Renal cortical epithelial cell (primary cell): Measurements from ENCODE around the gene ZNF705A. TPM values are rescaled to one million over a fixed set of nuclear protein-coding genes. Genes with fewer than 3 reads are reported as not detected.
"Not testable (repeated sequence)": the region's sequence is repeated elsewhere in the genome, so short reads cannot be mapped to it uniquely, and the experiment has no call there.

ENCODE experiments used
- DNase-seq: peaks from one replicate; pipeline ENCODE4 v3.0.0-alpha.2; 2011; ENCODE audit warnings: low read depth
- total RNA-seq: library from RNA; depleted of rRNA; stranded (reverse); fragments of >200 nt; gene quantifications from 2 replicates; pipeline ENCODE4 v1.2.3, GENCODE V29; 2014

Gene ZNF705A
- under 0.01 TPM in 1 of 2 replicates, not detected in the other for total RNA-seq

DNA sequence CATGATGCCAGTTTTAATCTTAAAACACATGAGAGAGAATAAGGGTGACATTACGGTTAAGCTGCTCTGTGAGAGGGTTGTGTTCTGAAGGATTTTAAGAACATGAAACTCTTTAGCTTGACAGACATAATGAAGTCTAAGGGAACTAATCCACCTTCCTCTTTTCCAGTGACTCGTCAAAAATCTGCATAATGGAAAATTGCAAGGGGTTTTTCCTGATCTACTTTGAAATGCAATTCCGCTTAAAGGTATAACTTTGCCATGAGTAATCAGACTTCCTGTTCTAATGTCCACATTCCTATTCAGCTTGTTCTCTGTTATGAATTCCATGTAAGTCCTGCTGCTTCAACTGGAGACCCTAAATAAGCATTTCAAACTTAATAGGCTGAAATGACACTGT is at the start of gene ZNF705A:
ZNF705A (plus strand) TSS at position 171 of the 400 bp plus-strand sequence. CDS start 15,611 bp downstream, outside the sequence.
- DNase-seq, result peak; percentile 98

DNA sequence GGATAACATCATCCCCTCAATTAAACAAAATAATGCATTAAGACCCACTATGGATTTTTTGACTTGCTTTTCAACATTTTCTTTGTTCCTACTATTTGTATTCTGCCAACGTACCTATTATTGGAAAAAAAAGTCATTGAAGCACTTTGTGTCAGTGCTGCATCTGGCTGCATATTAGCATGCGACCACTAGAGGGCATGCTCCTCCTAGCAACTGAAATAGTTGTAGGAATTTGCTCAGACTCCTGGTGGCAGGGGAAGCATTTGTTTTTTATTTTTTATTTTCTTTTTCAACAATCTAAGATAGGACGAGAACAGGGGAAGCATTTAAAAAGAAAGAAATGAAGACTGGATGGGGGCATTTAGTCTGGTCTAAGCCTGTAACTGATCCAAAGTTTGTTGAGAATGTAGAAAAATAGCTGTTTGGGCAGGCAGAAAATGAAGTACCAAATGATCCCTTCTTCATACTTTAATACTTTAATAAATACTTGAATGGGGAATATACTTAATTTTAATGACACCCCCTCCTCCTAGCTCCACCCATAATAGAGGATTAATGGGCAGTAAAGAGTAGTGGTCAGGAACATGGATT is 47.9 kb upstream of the ZNF705A start:
- peak; percentile 74 for DNase-seq

DNA sequence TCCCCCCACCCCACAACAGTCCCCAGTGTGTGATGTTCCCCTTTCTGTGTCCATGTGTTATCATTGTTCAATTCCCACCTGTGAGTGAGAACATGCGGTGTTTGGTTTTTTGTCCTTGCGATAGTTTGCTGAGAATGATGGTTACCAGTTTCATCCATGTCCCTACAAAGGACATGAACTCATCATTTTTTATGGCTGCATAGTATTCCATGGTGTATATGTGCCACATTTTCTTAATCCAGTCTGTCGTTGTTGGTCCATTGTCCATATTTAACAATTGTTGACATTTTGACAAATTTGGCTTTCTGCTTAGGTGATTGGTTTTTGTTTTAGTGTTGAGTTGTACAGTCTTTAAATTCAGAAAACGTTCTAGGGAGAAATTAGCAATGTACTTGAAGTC is 43.7 kb upstream of the ZNF705A start:
- not testable (repeated sequence) for DNase-seq

DNA sequence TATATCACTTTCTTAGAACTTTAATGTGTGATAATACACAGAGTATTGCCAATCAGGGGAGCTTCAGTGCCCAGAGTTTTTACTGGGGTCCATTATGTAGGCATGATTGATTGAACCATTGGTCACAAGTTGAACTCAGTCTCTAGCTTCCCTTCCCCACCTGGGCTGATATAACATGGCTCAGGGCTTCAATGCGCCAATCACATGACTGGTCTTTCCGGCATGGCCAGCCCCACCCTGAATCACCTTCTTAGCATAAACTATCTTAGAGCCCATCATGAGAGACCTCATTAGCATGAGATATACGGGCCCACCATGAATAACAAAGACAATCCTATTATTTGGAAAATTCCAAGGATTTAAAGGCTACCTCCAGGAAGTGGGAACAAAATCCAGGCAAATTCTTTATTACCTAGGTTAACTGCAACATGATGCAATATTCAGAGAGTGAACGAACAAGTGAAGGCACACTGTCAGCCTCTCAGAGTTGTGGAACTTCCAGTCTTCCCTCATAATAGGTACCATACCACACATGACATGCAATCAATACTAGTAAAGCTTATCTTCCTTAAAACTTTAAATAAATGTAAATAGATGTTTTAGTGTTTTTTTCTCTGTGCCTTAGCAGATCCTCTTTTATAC is 36.6 kb upstream of the ZNF705A start:
- no peak for DNase-seq

DNA sequence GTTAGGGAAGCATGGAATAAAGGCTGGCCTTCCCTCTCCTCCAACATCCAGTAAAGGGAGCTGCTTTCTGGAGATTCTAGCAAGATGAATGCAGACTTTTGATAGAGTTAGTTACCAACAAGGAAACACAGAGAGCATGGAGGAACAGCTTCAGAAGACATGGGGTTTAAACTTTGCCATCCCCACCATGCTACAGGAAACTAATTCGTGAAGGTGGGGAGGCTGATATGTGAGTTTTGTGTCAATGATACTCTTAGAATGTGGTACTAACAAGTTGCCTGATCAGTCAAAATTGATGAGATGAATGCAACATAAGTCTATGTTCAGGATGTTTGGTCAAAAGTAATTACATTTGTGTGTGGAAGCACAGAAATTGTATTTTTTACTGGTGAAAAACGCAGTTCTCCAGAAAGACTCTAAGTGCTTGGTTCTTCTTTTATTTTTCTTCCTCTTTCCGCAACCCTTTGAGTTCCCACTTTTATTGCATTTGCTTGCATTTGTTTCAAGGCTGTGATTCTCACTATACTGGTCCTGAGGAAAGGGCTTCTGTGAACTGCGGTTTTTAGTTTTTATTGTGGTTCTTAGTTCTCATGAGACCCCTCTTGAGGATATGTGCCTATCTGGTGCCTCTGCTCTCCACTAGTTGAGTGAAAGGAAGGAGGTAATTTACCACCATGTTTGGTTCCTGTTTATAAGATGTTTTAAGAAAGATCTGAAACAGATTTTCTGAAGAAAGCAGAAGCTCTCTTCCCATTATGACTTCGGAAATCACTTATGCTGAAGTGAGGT is 33.5 kb upstream of the ZNF705A start, which contains the start of gene CLEC4A:
CLEC4A (plus strand) TSS at position 494 of the 789 bp plus-strand sequence; CDS start at position 756, 262 bp downstream.
- no peak for DNase-seq

DNA sequence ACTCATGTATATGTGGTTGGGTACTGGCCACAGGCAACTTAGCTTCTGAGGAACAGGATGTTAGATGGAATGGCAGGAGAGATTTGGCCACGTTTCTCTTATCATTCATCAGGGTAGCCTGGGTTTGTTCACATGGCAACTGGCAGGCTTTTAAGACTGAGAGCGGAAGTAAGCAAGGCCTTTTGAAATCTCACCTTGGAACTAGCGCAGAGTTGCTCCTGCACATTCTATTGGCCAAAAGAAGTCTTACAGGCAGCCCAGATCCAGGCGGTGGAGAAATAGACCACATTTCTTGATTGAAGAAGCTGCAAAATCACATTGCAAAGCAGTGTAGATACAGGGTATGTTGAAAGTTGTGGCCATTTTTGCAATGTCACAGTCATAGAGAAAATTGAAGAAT is 29.7 kb upstream of the ZNF705A start:
- no peak for DNase-seq

DNA sequence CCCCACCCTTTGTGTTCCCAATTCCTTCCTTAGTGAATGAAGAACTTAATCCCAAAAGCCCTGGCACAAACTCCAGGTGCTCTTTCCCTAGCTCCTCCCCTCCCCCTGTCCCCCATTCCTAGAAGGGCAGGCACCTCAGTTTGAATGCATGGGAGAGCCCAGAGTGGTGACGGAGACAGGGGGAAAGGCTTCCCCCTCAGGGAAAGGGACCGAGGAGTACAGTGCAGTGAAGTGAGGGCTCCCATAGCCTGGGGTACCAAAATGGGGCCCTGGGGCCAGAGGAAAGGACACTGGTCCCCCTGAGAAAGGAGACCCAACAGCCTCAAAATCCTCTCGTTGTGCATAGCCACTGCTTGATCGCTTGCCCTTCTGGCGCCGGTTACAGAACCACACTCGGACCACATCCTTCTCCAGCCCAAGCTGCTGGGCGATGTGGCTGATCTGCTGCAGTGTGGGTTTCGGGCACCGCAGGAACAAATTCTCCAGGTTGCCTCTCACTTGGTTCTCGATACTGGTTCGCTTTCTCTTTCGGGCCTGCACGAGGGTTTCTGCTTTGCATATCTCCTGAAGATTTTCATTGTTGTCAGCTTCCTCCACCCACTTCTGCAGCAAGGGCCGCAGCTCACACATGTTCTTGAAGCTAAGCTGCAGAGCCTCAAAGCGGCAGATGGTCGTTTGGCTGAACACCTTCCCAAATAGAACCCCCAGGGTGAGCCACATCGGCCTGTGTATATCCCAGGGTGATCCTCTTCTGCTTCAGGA is 23.0 kb upstream of the ZNF705A start:
- not testable (repeated sequence) for DNase-seq

DNA sequence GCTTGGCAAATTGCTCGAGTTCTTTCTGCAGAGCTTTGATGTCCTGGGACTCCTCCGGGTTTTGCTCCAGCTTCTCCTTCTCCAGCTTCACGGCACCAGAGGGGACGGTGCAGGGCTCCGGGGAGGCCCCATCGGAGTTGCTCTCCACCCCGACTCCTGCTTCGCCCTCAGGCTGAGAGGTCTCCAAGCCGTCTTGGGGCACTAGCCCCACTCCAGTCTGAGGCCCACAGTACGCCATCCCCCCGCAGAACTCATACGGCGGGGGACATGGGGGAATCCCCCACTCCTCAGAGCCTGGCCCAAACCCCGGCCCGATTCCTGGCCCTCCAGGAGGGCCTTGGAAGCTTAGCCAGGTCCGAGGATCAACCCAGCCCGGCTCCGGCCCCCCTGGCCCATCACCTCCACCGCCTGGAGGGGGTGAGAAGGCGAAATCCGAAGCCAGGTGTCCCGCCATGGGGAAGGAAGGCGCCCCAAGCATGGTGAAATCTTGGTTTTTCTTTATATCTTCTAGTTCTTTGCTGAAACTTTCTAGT is 22.4 kb upstream of the ZNF705A start:
- DNase-seq, result not testable (repeated sequence)

DNA sequence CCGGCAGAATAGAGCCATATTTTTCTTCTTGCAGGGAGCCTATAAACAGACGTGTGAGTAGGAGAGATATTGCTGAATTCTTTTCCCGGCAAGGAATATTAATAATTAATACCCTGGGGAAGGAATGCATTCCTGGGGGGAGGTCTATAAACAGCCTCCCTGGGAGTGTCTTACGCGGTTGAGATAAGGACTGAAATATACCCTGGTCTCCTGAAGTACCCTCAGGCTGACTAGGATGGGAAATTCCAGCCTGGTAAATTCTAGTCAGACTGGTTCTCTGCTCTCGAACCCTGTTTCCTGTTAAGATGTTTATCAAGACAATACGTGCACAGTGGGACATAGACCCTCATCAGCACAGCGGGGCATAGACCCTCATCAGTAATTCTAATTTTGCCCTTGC is 15.2 kb upstream of the ZNF705A start:
- DNase-seq, result not testable (repeated sequence)

DNA sequence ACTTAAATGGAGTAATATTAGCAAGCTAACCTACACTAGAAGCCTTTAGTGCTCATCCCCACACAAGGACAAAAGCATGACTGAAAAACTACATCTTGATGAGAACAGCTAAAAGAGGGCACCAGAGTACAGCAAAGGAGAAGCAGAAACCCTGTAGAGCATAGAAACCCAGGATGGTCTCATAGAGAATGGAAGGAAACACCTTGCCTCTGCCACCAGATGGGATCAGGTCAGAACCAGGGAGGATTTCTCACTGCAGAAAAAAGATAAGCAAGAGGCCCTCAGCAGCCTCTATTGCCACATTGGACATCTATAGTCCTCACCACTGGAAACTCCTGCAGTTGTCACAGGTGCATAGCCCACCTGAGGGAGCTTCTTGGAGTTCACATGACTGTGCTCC is 13.6 kb upstream of the ZNF705A start:
- DNase-seq, result no peak

DNA sequence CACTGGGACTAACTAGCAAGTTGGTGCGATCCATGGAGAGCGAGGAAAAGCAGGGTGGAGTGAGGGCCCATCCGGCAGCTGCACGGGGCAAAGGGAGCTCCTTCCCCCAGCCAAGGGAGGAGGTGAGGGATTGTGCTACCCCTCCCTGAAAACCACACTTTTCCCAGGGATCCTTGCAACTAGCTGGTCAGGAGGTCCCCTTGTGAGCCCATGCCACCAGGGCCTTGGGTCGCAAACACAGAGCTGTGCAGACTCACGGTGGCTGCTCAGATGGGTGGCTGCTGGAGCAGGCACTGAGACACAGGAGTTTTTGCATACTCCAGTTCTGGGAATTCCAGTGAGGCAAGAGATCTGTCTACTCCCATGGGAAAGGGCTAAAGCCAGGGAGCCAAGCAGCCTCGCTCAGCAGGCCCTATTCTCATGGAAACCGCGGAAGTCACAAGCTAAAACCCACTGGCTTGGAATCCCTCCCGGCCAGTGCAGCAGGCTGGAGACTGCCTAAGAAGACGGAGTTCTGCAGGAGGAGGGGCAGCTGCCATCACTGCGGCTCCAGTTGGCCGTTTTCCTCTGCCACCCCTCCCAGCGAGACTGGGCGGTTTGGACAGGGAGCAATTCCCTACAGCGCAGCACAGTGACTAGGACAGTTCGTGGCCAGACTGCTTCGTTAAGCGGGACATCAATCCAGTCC is 10.9 kb upstream of the ZNF705A start:
- DNase-seq, result peak; percentile 82

DNA sequence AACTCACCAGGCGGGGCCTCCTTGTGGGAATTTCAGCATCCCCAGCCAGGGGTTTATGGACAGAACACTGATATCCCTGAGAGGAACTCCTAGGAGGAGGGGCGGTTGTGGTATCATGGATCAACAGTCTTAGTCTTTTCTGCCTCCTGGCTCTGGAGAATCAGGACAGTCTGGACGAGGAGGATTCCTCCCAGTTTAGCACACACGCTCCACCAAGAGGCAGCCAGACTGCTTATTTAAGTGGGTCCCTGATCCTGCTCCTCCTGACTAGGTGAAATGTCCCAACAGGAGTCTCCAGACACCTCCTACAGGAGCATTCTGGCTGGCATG is 10.4 kb upstream of the ZNF705A start:
- no peak for DNase-seq

DNA sequence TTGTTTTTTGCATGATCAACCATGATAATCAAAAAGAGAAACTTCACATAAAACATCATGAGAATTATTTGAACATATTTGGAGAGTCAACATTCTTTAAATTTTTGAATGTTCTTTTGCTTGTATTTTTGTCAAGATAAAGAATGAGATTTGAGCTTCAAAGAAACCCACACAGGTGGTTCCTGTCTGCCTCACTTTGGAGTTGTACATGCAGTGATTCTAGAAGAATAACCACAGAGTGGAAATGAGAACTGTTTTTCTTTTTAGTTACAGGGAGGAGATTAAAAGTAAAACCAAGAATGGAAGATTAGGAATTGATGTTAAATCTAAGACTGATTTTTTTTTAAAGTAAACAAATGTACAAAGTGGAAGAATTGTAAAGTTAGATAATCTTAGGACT is 2.3 kb upstream of the ZNF705A start:
- no peak for DNase-seq

DNA sequence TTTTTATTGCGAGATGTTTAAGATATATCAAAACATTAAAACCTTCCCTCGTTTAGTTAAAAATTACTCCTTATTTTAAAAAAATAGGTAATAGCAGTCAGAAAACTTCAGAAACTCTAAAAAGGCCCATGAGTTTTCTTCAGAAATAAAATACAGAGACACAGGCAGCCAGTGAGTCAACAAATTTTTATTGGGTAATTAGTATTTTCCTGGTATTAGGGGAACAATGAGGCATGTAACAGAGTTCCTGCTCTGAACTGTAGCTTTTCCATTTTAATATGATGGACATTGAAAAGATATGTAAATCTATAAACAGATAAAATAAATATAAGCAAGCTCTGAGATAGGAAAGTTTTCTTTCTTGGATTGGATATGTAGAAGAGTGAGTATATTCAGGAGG is 399 bp upstream of the ZNF705A start:
- peak; percentile 69 for DNase-seq

DNA sequence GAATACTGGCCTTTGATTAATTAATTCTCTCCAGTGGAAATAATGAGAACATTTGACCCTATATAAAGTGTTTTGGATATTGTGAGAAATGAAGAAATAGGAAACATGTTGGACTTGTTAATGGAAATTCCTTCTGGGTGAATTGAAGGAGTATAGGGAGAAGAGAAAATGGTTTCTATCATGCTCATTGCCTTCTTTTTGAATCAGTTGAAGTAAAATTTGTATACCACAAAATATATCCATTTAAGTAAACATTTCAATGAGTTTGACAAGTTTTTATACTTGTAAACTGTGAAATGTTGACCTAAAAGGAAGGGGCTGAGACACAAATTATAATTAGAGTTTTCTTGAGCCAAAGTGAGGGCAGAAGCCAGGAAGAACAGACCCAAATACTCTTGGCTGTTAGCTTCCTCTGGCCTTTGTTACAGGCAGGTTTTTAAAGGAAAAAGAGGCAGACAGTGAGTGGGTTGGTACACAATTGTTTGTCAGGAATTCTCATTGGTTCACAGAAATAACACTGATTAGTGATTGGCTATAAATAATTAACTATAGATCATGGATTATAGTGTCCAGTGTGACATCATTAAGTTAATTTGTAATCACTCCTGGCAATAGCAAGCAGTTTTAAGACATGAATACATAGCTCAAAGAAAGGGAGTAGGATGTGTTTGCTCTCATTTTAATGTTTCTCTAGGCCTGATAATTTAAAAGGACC is 826 bp downstream of the ZNF705A start:
- DNase-seq, result peak; percentile 98

DNA sequence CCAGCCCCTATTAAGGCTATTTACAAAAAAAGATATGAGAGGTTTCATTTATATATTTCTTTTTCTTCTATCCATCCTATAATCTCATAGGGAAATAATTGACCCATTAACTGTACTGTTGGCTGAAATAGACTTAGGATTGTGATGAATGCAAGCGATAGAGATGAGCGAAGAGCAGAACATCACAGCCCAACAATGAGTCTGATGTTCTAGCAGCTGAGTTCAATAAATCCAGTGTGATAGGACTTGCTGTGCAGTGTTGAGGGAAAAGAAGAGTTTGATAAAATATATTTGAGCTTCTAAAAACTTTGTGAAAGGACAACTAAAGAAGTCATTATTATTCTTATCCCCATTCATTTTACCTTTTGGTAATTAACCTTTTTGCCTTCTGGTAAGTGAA is 16.1 kb downstream of the ZNF705A start:
- not testable (repeated sequence) for DNase-seq

DNA sequence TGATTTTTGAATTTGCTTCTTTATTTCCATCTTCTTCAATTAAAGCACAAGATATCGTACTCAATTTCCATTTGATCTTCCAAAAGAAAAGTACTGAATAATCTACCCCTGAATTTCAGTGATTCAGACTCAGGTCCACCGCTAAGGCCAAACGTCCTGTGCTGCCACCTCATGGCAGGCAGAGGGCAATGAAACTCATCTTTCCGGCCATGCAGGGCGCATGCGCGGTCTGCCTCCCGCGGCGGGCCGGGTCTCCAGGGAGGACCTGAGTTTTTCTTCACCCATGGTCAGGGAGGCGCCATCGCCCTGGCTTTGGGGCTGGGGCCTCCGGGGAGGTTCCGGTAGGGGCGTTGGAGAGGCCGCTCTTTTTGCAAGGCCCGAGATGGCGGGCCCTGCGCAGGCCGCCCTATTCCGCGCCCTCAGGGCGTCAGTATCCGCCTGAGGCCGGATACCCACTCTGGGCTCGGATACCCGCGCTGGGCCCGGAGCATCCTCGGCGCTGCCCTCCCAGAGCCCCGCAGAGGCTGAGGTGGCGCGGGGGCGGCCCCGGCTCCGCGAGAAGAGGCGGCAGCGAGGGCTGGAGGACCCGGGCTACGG is 23.3 kb downstream of the ZNF705A start:
- peak; percentile 61 for DNase-seq

DNA sequence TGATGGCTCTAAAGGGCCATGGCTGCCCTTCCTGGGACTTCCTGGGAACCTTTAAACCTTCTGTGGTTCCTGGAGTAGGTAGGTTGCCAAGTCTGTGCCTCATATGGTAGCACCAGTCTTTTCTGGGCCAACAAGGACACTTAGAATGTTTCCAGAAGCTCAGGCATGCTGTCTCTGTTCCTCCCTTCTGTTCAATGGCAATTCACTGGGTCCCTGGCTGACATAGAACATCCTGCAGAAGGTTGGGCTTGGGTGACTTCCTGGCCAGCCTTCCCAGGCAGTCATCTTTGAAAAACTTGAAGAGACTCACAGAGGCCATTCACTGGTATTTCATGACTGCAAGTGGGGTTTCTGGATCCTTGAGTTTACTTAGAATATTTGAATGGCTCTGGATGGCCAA is 24.5 kb downstream of the ZNF705A start:
- DNase-seq, result not testable (repeated sequence)

DNA sequence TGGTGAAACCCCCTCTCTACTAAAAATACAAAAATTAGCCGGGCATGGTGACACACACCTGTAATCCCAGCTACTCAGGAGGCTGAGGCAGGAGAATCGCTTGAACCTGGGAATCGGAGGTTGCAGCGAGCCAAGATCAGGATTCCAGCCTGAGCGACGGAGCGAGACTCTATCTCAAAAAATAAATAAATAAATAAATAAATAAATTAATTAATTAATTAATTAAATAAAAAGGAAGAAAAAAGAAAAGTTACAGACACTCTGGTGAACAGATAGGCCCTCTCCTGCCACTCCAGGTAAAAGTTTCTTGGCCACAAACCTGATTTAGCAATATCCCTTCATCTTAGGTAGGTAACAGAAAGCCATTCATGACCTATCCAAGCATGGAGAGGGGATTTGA is 26.1 kb downstream of the ZNF705A start:
- not testable (repeated sequence) for DNase-seq

DNA sequence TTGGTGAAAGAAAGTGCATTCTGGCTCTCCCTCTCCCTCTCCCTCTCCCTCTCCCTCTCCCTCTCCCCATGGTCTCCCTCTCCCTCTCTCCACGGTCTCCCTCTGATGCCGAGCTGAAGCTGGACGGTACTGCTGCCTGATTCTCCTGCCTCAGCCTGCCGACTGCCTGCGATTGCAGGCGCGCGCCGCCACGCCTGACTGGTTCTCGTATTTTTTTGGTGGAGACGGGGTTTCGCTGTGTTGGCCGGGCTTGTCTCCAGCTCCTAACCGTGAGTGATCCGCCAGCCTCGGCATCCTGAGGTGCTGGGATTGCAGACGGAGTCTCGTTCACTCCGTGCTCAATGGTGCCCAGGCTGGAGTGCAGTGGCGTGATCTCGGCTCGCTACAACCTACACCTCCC is 26.5 kb downstream of the ZNF705A start:
- DNase-seq, result not testable (repeated sequence)
